ENCODE measurements around the gene TOLLIP.
A peak's percentile ranks its signal among the peaks of the same experiment; 100 is the strongest.

The TOLLIP gene

DNA sequence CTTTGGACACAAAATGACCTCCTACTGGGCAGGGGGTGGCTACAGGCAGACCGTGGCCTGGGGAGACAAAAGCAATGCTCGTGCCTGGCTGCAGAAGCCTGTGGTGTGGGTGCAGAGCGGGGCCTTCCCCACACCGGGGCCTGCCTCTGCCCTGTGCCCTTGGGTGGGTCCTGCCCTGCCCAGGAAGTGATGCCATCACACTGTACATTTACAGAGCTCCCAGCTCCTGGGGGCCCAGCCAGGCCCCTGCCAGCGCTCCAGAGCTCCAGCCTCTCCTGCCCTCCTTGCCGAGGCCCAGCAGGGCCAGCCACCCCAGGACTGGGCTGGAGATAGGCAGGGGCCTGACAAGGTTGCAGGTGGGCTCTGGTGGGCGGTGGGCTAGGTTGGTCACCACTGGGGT, 46.4 kb downstream of the TOLLIP start:
- Histone ChIP-seq H3K36me3 (ENCODE audit: control insufficient read depth, insufficient read depth, low read length, severe bottlenecking) (no peaks in the 10 kb centered on the region), H3K4me3 (ENCODE audit: low read length) (peak overlapping the region; percentile 81), H3K9ac (ENCODE audit: low read length) (peak overlapping the region; percentile 81), H3K9me3 (ENCODE audit: control insufficient read depth, low read length) (no peaks in the 10 kb centered on the region), H3K4me1 (ENCODE audit: control insufficient read depth, insufficient read depth, low read length) (peaks cover 16% of the 10 kb centered on the region), H3K27me3 (replicated peaks; ENCODE audit: control insufficient read depth, insufficient read depth, low read length) (no peaks in the 10 kb centered on the region)
- DNase-seq (ENCODE audit: low read depth), result no peak

DNA sequence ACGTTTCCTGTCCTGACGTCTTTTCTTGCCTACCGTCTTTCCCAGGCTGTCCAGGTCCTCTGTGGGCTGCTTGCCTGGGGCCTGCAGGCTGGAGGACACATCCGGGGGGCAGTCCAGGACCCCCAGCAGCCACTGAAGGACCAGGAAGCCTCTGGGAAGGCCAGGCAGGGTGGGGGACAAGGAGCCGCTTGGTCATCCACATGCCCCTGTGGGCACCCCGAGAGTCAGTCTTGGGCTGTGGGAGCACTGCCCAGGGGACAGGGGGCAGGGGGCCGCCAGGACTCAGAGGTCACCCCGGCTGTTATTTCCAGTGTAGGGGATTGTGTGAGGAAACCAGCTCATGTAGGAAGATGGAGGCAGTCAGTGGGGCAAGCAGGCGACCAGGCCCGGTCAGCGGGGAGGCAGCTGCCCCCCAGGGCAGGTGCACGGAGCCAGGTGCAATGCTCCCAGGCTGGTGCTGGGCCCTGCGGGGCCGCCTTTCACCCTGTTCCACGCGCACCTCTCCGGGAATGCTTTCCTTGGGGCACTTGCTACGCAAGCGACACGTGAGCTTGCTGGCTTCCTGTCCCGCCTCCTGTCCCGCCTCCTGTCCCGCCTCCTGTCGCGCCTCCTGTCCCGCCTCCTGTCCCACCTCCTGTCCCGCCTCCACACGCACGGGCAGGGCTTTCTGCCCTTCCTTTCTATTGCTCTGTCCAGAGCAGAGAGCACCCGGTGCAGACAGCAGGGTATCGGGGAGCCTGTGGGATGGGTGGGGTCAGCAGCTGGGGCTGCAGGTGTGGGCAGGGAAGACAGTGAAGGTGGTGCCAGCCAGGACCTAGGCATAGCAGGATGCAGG, 47.0 kb downstream of the TOLLIP start:
- Histone ChIP-seq H3K4me3 (ENCODE audit: low read length) (peak overlapping the region; percentile 81), H3K36me3 (ENCODE audit: control insufficient read depth, insufficient read depth, low read length, severe bottlenecking) (no peaks in the 10 kb centered on the region), H3K27me3 (replicated peaks; ENCODE audit: control insufficient read depth, insufficient read depth, low read length) (no peaks in the 10 kb centered on the region), H3K4me1 (ENCODE audit: control insufficient read depth, insufficient read depth, low read length) (peaks cover 16% of the 10 kb centered on the region), H3K9ac (ENCODE audit: low read length) (peak overlapping the region; percentile 81), H3K9me3 (ENCODE audit: control insufficient read depth, low read length) (no peaks in the 10 kb centered on the region)
- peak; percentile 94 for DNase-seq (ENCODE audit: low read depth)

DNA sequence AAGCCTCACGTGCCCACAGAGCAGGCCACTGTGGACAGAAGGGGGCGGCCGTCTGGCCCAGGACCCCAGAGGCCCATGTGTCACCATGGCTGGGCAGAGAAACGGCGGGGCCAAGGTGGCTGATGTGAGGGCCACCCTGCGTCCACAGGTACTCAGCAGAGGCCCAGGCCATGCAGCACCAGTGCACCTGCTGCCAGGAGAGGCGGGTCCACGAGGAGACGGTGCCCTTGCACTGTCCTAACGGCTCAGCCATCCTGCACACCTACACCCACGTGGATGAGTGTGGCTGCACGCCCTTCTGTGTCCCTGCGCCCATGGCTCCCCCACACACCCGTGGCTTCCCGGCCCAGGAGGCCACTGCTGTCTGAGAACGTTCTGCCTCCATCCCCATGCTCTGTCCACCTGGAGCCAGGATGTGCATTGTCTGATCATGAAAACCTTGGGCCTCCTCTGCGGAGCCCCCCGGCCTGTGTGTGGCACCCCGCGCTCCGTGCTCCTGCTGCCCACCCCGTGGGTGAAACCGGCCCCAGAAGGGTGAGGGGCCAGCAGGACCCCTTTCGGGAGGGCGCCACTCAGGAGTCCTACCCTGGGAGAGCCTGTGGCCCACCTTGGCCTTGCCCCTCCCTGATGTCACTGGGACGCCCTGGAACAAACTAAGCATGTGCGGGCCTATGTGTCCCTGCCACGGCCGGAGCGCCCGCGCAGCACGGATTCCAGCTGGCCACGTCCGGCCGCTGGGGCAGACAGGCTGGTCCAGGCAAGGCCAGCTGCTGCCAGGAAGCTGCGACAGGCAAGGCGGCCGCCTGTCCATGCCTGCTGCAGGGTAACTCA, 48.0 kb downstream of the TOLLIP start:
- Histone ChIP-seq H3K9ac (ENCODE audit: low read length) (peak overlapping the region; percentile 81), H3K9me3 (ENCODE audit: control insufficient read depth, low read length) (no peaks in the 10 kb centered on the region), H3K36me3 (ENCODE audit: control insufficient read depth, insufficient read depth, low read length, severe bottlenecking) (no peaks in the 10 kb centered on the region), H3K4me3 (ENCODE audit: low read length) (peak overlapping the region; percentile 81), H3K27me3 (replicated peaks; ENCODE audit: control insufficient read depth, insufficient read depth, low read length) (no peaks in the 10 kb centered on the region), H3K4me1 (ENCODE audit: control insufficient read depth, insufficient read depth, low read length) (peaks cover 16% of the 10 kb centered on the region)
- DNase-seq (ENCODE audit: low read depth), result no peak

DNA sequence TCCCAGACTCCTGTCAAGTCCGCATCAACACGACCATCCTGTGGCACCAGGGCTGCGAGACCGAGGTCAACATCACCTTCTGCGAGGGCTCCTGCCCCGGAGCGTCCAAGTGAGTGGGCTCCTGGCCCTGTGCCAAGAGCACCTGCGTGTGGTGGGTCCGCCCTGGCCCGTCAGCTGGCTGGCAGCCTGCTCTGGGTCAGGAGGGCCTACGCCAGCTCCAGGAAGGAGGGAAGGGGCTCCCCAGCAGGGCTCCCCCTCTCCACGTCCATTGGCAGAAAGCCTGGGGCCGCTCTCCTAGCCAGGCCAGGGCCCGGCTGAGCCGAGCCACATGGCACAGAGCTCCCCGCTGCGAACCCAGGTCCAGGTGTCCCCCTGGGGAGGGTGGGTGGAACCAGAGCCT, 48.8 kb downstream of the TOLLIP start:
- no peaks in the 10 kb centered on the region for H3K9me3 ChIP-seq (ENCODE audit: control insufficient read depth, low read length)
- no peak overlapping the region for H3K9ac ChIP-seq (ENCODE audit: low read length)
- DNase-seq (ENCODE audit: low read depth), result no peak
- H3K4me3 ChIP-seq (ENCODE audit: low read length), result no peak overlapping the region
- H3K36me3 ChIP-seq (ENCODE audit: control insufficient read depth, insufficient read depth, low read length, severe bottlenecking), result no peaks in the 10 kb centered on the region
- peaks cover 16% of the 10 kb centered on the region for H3K4me1 ChIP-seq (ENCODE audit: control insufficient read depth, insufficient read depth, low read length)
- H3K27me3 ChIP-seq (replicated peaks; ENCODE audit: control insufficient read depth, insufficient read depth, low read length), result no peaks in the 10 kb centered on the region

DNA sequence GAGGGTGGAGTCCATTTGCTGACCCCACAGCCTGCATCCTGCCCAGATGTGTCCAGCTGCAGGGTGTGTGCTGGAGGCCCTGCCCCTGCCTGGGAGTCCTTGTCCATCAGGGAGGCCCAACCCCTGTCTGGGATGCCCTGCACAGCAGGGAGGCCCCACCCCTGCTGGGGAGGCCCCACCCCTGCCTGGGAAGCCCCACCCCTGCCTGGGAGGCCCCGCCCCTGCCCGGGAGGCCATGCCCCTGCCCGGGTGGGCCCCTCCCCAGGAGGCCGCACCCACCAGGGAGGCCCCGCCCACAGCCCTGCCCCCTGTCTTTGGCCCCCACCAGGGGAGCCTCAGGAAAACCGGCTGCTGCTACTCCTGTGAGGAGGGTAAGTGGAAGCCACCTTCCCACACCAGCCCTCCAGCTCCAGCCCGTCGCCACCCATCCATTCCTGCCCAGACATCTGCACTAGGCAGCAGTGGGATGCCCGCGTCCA, 49.4 kb downstream of the TOLLIP start:
- H3K9ac ChIP-seq (ENCODE audit: low read length), result no peak overlapping the region
- H3K9me3 ChIP-seq (ENCODE audit: control insufficient read depth, low read length), result no peaks in the 10 kb centered on the region
- peaks cover 16% of the 10 kb centered on the region for H3K4me1 ChIP-seq (ENCODE audit: control insufficient read depth, insufficient read depth, low read length)
- no peak overlapping the region for H3K4me3 ChIP-seq (ENCODE audit: low read length)
- no peaks in the 10 kb centered on the region for H3K27me3 ChIP-seq (replicated peaks; ENCODE audit: control insufficient read depth, insufficient read depth, low read length)
- peak; percentile 33 for DNase-seq (ENCODE audit: low read depth)
- H3K36me3 ChIP-seq (ENCODE audit: control insufficient read depth, insufficient read depth, low read length, severe bottlenecking), result no peaks in the 10 kb centered on the region

DNA sequence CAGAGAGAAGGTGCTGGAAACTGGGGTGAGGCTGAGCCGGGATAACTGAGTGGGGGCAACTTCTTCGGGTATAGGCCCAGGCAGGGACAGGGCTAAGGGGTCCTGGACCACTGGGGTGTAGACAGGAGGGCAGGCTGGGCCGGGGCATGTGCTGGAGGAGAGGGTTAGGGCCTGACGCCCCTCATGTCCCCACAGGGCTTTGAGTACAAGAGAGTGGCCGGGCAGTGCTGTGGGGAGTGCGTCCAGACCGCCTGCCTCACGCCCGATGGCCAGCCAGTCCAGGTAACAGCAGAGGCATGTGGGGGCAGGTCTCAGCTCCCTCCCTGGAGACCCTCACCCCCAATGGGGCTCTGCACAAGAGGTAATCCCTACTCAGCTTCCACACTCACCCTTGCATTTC, 49.9 kb downstream of the TOLLIP start:
- no peak overlapping the region for H3K4me3 ChIP-seq (ENCODE audit: low read length)

DNA sequence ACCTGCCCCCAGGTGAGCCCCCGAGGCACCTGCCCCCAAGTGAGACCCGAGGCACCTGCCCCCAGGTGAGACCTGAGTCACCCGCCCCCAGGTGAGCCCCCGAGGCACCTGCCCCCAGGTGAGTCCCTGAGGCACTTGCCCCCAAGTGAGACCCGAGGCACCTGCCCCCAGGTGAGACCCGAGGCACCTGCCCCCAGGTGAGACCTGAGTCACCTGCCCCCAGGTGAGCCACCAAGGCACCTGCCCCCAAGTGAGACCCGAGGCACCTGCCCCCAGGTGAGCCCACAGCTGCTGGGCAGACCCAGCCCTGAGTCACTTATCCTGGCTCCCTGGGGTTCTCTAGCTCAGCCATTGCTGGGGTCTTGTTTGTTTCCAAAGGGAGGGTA, 50.4 kb downstream of the TOLLIP start:
- H3K36me3 ChIP-seq (ENCODE audit: control insufficient read depth, insufficient read depth, low read length, severe bottlenecking), result no peaks in the 10 kb centered on the region
- H3K9ac ChIP-seq (ENCODE audit: low read length), result no peak overlapping the region
- H3K4me3 ChIP-seq (ENCODE audit: low read length), result no peak overlapping the region
- peaks cover 13% of the 10 kb centered on the region for H3K4me1 ChIP-seq (ENCODE audit: control insufficient read depth, insufficient read depth, low read length)
- H3K9me3 ChIP-seq (ENCODE audit: control insufficient read depth, low read length), result no peaks in the 10 kb centered on the region
- H3K27me3 ChIP-seq (replicated peaks; ENCODE audit: control insufficient read depth, insufficient read depth, low read length), result no peaks in the 10 kb centered on the region
- DNase-seq (ENCODE audit: low read depth), result no peak

More for the DNA sequence above, 49.9 kb downstream of the TOLLIP start:
- no peaks in the 10 kb centered on the region for H3K27me3 ChIP-seq (replicated peaks; ENCODE audit: control insufficient read depth, insufficient read depth, low read length)
- H3K9ac ChIP-seq (ENCODE audit: low read length), result no peak overlapping the region
- DNase-seq (ENCODE audit: low read depth), result no peak
- H3K4me1 ChIP-seq (ENCODE audit: control insufficient read depth, insufficient read depth, low read length), result peaks cover 15% of the 10 kb centered on the region
- H3K36me3 ChIP-seq (ENCODE audit: control insufficient read depth, insufficient read depth, low read length, severe bottlenecking), result no peaks in the 10 kb centered on the region
- no peaks in the 10 kb centered on the region for H3K9me3 ChIP-seq (ENCODE audit: control insufficient read depth, low read length)

DNA sequence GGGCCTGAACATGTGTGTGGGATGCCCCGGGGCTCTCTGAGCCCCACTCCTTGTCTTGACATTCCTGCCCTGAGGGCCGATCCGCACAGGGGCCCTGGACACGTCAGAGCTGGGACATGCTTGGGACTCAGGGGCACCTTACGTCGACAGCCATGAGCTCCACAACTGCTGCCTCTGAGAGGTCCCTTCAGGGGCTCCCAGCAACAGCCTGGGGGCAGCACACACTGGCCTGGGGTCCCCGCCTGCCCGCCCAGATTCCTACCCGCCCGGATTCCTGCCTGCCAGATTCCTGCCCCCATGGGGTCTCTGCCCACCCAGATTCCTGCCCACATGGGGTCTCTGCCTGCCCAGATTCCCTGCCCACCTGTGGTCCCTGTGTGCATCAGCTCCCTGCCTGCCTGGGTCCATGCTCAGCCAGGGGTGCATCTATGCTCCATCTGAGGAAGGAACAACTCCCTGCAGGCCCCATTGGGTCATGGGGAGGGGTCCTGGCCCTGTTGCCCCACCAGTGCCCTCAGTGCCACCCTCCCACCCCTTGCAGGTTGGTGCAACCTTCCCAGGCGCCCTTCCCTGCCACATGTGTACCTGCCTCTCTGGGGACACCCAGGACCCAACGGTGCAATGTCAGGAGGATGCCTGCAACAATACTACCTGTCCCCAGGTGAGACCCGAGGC, 50.9 kb downstream of the TOLLIP start:
- Histone ChIP-seq H3K9me3 (ENCODE audit: control insufficient read depth, low read length) (no peaks in the 10 kb centered on the region), H3K9ac (ENCODE audit: low read length) (no peak overlapping the region), H3K4me3 (ENCODE audit: low read length) (no peak overlapping the region), H3K27me3 (replicated peaks; ENCODE audit: control insufficient read depth, insufficient read depth, low read length) (no peaks in the 10 kb centered on the region), H3K4me1 (ENCODE audit: control insufficient read depth, insufficient read depth, low read length) (peaks cover 13% of the 10 kb centered on the region), H3K36me3 (ENCODE audit: control insufficient read depth, insufficient read depth, low read length, severe bottlenecking) (no peaks in the 10 kb centered on the region)
- DNase-seq (ENCODE audit: low read depth), result no peak

DNA sequence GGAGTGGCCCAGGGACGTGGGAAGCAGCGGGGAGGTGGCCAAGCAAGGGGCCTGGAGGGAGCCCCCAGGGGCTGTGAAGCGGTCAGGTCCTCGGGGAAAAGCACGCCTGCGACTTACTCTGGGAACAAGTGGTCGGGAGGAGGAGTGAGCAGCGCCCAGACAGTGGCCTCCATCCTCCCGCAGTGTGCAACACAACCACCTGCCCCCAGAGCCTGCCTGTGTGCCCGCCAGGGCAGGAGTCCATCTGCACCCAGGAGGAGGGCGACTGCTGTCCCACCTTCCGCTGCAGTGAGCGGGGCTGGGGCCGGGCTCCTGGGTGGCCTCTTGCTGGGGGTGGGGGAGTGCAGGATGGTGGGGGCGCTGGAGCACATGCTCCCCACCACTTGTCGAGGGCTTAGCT, 51.5 kb downstream of the TOLLIP start:
- peaks cover 3% of the 10 kb centered on the region for H3K27me3 ChIP-seq (replicated peaks; ENCODE audit: control insufficient read depth, insufficient read depth, low read length)
- no peak overlapping the region for H3K4me3 ChIP-seq (ENCODE audit: low read length)
- H3K36me3 ChIP-seq (ENCODE audit: control insufficient read depth, insufficient read depth, low read length, severe bottlenecking), result no peaks in the 10 kb centered on the region
- no peak for DNase-seq (ENCODE audit: low read depth)
- no peak overlapping the region for H3K9ac ChIP-seq (ENCODE audit: low read length)
- H3K9me3 ChIP-seq (ENCODE audit: control insufficient read depth, low read length), result no peaks in the 10 kb centered on the region
- H3K4me1 ChIP-seq (ENCODE audit: control insufficient read depth, insufficient read depth, low read length), result peaks cover 10% of the 10 kb centered on the region

DNA sequence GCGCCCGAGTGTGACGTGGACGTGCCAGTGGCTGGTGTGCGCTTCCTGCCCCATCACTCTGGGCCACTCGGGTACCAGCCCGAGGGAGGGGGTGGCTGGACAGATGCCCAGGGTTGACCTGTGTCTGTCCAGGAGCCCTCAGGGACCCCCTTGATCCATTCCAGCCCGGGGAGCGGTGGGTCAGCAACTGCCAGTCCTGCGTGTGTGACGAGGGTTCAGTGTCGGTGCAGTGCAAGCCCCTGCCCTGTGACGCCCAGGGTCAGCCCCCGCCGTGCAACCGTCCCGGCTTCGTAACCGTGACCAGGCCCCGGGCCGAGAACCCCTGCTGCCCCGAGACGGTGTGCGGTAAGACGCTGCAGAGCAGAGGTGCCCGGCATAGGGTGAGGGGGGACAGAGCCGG, 52.1 kb downstream of the TOLLIP start:
- H3K4me1 ChIP-seq (ENCODE audit: control insufficient read depth, insufficient read depth, low read length), result peaks cover 7% of the 10 kb centered on the region
- no peak overlapping the region for H3K4me3 ChIP-seq (ENCODE audit: low read length)
- peaks cover 3% of the 10 kb centered on the region for H3K27me3 ChIP-seq (replicated peaks; ENCODE audit: control insufficient read depth, insufficient read depth, low read length)
- no peak for DNase-seq (ENCODE audit: low read depth)
- H3K9ac ChIP-seq (ENCODE audit: low read length), result no peak overlapping the region
- H3K9me3 ChIP-seq (ENCODE audit: control insufficient read depth, low read length), result no peaks in the 10 kb centered on the region
- no peaks in the 10 kb centered on the region for H3K36me3 ChIP-seq (ENCODE audit: control insufficient read depth, insufficient read depth, low read length, severe bottlenecking)
